ENCODE results near the gene C8B.

- TF ChIP-seq CTCF (IDR thresholded peaks at IDR 0.05) (no peak), POLR2A (IDR thresholded peaks at IDR 0.05) (no peak)
Measured at GRCh38 chr1:56938646-56939045, 27.2 kb downstream of the C8B start.
